ENCODE results near the gene CERS3. TPM values are rescaled to one million over a fixed set of nuclear protein-coding genes. Genes with fewer than 3 reads are reported as not detected.

CERS3 gene
- total and polyA plus RNA-seq, 2 donors (not counting 1 experiment from before 2014, with no cell fraction given) = 0.12 to 0.34 TPM

DNA sequence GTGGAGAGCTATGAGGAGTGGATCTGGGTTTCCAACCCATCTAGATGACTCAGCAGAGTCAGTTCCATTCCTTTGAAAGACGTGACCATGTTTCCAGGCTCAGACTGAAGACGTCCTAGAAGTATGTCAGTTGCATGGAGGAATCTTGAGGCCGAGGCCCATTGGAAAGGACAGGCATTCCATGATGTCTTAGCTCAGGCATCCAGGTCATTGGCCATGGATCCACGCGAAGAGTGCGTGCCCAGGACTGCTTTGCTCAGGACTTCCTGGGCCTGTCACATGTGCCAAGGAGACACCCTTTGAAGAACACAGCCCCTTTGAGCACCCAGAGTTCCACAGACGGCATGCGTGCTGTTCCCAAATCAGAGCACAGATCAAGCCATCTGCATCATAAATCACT, 94.7 kb downstream of the CERS3 start:
- DNase-seq (no peak), ATAC-seq (ENCODE audit: low read depth) (no peak)
- Mint-ChIP-seq H3K27ac (no peak overlapping the region), H3K9me3 (ENCODE audit: insufficient read depth) (no peaks in the 10 kb centered on the region), H3K27me3 (peaks cover 3% of the 10 kb centered on the region), H3K4me1 (no peaks in the 10 kb centered on the region), H3K4me3 (no peak overlapping the region)
- Histone ChIP-seq H3K79me2 (ENCODE audit: control insufficient read depth, insufficient read depth, low read length) (no peaks in the 10 kb centered on the region), H3K27ac (ENCODE audit: low read length in 2 of 2) (no peak overlapping the region), H3K36me3 (replicated peaks in 1 of 2; ENCODE audit: control extremely low read depth in 1 of 2, control insufficient read depth in 1 of 2, extremely low read depth in 1 of 2, insufficient read depth in 2 of 2, low read length in 1 of 2) (no peaks in the 10 kb centered on the region), H3K4me3 (ENCODE audit: control extremely low read depth in 1 of 5, extremely low read depth in 1 of 5, insufficient read depth in 1 of 5, low read depth in 2 of 5, low read length in 4 of 5) (no peak overlapping the region), H3K4me2 (replicated peaks; ENCODE audit: low read depth, low read length, poor library complexity, severe bottlenecking) (no peak overlapping the region), H3K9me3 (ENCODE audit: control extremely low read depth in 1 of 3, control insufficient read depth in 2 of 3, insufficient read depth in 1 of 3, low read length in 2 of 3) (no peaks in the 10 kb centered on the region), H3K9ac (ENCODE audit: low read length) (no peak overlapping the region), H3K27me3 (replicated peaks in 1 of 4; ENCODE audit: control extremely low read depth in 1 of 4, control insufficient read depth in 3 of 4, insufficient read depth in 4 of 4, low read length in 3 of 4) (no peaks in the 10 kb centered on the region), H2AFZ (ENCODE audit: insufficient read depth, low read depth, low read length, poor library complexity, severe bottlenecking) (no peak overlapping the region), H3K4me1 (ENCODE audit: control insufficient read depth in 2 of 2, insufficient read depth in 2 of 2, low read length in 2 of 2) (no peaks in the 10 kb centered on the region), H4K20me1 (ENCODE audit: control insufficient read depth, insufficient read depth, low read length, poor library complexity, severe bottlenecking) (no peaks in the 10 kb centered on the region)
- CTCF ChIA-PET = no interaction called here
- intact Hi-C loops (cut with micrococcal nuclease) = no loop called here
- WGBS (ENCODE audit: insufficient coverage) = 91% methylated on average over 6 of the region's 8 CpGs
- POLR2A ChIA-PET = no interaction called here
- TF ChIP-seq, protein P1, sequence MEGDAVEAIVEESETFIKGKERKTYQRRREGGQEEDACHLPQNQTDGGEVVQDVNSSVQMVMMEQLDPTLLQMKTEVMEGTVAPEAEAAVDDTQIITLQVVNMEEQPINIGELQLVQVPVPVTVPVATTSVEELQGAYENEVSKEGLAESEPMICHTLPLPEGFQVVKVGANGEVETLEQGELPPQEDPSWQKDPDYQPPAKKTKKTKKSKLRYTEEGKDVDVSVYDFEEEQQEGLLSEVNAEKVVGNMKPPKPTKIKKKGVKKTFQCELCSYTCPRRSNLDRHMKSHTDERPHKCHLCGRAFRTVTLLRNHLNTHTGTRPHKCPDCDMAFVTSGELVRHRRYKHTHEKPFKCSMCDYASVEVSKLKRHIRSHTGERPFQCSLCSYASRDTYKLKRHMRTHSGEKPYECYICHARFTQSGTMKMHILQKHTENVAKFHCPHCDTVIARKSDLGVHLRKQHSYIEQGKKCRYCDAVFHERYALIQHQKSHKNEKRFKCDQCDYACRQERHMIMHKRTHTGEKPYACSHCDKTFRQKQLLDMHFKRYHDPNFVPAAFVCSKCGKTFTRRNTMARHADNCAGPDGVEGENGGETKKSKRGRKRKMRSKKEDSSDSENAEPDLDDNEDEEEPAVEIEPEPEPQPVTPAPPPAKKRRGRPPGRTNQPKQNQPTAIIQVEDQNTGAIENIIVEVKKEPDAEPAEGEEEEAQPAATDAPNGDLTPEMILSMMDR (IDR thresholded peaks at IDR 0.05) = no peak
- TF ChIP-seq EZH2 (IDR thresholded peaks at IDR 0.05; ENCODE audit: borderline replicate concordance, insufficient read depth, low read depth, low read length, poor library complexity, severe bottlenecking) = no peak

DNA sequence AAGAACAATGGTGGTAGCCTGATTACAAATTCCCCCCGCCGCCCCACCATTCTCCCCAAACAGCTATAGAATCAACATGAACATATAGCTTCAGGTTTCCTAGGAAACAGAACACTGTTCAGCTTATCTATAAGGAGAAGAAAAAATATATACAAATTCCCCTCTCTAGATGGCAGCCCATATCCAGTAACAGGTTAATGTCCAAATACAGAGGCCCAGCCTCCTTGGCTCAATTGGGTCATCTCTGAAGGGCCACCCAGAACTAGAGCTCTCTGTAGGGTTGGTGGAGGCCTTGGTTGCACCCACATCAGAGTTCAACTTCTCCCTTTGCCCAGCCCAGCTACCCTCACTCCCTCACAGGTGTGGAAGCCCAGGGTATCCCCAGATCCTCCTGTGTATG, 95.4 kb downstream of the CERS3 start:
- Mint-ChIP-seq H3K9me3 (ENCODE audit: insufficient read depth) (no peaks in the 10 kb centered on the region), H3K4me1 (no peaks in the 10 kb centered on the region), H3K27ac (no peak overlapping the region), H3K4me3 (no peak overlapping the region), H3K27me3 (peaks cover 3% of the 10 kb centered on the region)
- Histone ChIP-seq H3K4me1 (ENCODE audit: control insufficient read depth in 2 of 2, insufficient read depth in 2 of 2, low read length in 2 of 2) (no peaks in the 10 kb centered on the region), H3K27ac (ENCODE audit: low read length in 2 of 2) (no peak overlapping the region), H3K9me3 (ENCODE audit: control extremely low read depth in 1 of 3, control insufficient read depth in 2 of 3, insufficient read depth in 1 of 3, low read length in 2 of 3) (no peaks in the 10 kb centered on the region), H3K36me3 (replicated peaks in 1 of 2; ENCODE audit: control extremely low read depth in 1 of 2, control insufficient read depth in 1 of 2, extremely low read depth in 1 of 2, insufficient read depth in 2 of 2, low read length in 1 of 2) (no peaks in the 10 kb centered on the region), H3K4me3 (ENCODE audit: control extremely low read depth in 1 of 5, extremely low read depth in 1 of 5, insufficient read depth in 1 of 5, low read depth in 2 of 5, low read length in 4 of 5) (no peak overlapping the region), H3K79me2 (ENCODE audit: control insufficient read depth, insufficient read depth, low read length) (no peaks in the 10 kb centered on the region), H3K4me2 (replicated peaks; ENCODE audit: low read depth, low read length, poor library complexity, severe bottlenecking) (no peak overlapping the region), H2AFZ (ENCODE audit: insufficient read depth, low read depth, low read length, poor library complexity, severe bottlenecking) (no peak overlapping the region), H4K20me1 (ENCODE audit: control insufficient read depth, insufficient read depth, low read length, poor library complexity, severe bottlenecking) (no peaks in the 10 kb centered on the region), H3K9ac (ENCODE audit: low read length) (no peak overlapping the region), H3K27me3 (replicated peaks in 1 of 4; ENCODE audit: control extremely low read depth in 1 of 4, control insufficient read depth in 3 of 4, insufficient read depth in 4 of 4, low read length in 3 of 4) (no peaks in the 10 kb centered on the region)
- ChIA-PET CTCF (no interaction called here), POLR2A (no interaction called here)
- DNase-seq (no peak), ATAC-seq (ENCODE audit: low read depth) (no peak)
- no CpG with 5 or more reads among the region's 2 CpGs for WGBS (ENCODE audit: insufficient coverage)
- intact Hi-C loops (cut with micrococcal nuclease) = no loop called here
- no peak for TF ChIP-seq EZH2 (IDR thresholded peaks at IDR 0.05; ENCODE audit: borderline replicate concordance, insufficient read depth, low read depth, low read length, poor library complexity, severe bottlenecking)
- TF ChIP-seq, protein P1 (IDR thresholded peaks at IDR 0.05) = no peak
